Coronary artery (tissue), 2 donors: Measurements from ENCODE around the gene GRM5.
"Not testable (repeated sequence)": the region's sequence is repeated elsewhere in the genome, so short reads cannot be mapped to it uniquely, and the experiment has no call there.

Experiments used
- DNase-seq: peaks from one replicate; pipeline ENCODE4 v3.0.0-alpha.2; 2017; ENCODE audit warnings: low spot score
- H3K27ac ChIP-seq, 2 donors: fragments of 200-600 bp; sonication (generic); one replicate each; pipeline ENCODE4 v1.5.1; 2016 to 2019
- H3K4me3 ChIP-seq: fragments of 200-600 bp; sonication (generic); 2 replicates; pipeline ENCODE4 v1.5.1; 2016; ENCODE audit warnings: mild to moderate bottlenecking, moderate library complexity
- TF ChIP-seq, protein P1 (sequence below): fragments of 200-600 bp; sonication (generic); IDR thresholded peaks from one replicate; pipeline ENCODE4 v1.5.1; 2019; ENCODE audit warnings: antibody characterized with exemption

Gene GRM5

GRCh38 chr11:88972210-88972609, 93.6 kb downstream of the GRM5 start:
- H3K4me3 ChIP-seq: no peak overlapping the region
- H3K27ac ChIP-seq: no peak overlapping the region
- TF ChIP-seq, protein P1, sequence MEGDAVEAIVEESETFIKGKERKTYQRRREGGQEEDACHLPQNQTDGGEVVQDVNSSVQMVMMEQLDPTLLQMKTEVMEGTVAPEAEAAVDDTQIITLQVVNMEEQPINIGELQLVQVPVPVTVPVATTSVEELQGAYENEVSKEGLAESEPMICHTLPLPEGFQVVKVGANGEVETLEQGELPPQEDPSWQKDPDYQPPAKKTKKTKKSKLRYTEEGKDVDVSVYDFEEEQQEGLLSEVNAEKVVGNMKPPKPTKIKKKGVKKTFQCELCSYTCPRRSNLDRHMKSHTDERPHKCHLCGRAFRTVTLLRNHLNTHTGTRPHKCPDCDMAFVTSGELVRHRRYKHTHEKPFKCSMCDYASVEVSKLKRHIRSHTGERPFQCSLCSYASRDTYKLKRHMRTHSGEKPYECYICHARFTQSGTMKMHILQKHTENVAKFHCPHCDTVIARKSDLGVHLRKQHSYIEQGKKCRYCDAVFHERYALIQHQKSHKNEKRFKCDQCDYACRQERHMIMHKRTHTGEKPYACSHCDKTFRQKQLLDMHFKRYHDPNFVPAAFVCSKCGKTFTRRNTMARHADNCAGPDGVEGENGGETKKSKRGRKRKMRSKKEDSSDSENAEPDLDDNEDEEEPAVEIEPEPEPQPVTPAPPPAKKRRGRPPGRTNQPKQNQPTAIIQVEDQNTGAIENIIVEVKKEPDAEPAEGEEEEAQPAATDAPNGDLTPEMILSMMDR: no peak
- no peak for DNase-seq

DNA sequence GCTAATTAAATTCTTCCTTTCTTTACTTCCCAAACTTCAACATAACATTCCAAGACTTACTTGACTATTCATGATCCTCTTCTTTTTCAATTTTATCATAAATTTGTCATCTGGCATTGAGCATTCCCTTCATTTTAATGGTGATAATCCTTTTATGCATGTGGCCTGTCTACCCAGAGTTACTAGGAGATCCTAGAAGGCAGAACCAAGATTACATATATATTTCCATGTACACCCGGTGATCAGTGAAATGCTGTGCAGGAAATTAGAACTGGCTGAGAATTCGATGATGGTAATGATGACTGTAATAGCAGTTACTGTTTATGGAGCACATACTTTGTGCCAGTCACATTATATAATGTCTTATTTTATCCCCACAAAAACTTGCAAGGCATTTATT, 104.2 kb downstream of the GRM5 start:
- H3K4me3 ChIP-seq, H3K27ac ChIP-seq, DNase-seq: not testable (repeated sequence)

- H3K4me3 ChIP-seq, H3K27ac ChIP-seq, DNase-seq: not testable (repeated sequence)
Measured at GRCh38 chr11:88959857-88960256, 105.9 kb downstream of the GRM5 start.

DNA sequence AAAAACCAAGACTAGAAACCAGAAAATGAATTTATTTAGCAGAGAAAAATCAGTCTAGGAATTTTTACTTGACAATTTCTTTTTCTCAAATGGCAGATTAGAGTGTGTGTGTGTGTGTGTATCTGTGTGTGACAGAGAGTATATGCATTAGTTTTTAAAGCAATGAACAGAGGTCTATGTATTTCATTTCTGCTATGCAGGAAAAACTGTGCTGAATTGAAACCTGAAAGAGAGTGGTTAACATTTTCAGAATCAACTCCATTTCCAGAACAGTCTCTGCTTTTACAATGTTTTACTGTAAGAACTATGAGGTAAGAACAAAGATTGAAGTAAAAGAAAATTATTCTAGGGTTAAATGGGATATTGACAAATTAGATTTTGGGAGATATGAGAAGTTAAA, 114.8 kb downstream of the GRM5 start:
- TF ChIP-seq, protein P1: no peak
- no peak for DNase-seq
- H3K27ac ChIP-seq: no peak overlapping the region
- no peak overlapping the region for H3K4me3 ChIP-seq

GRCh38 chr11:88948908-88949307, 116.9 kb downstream of the GRM5 start:
- not testable (repeated sequence) for H3K4me3 ChIP-seq, H3K27ac ChIP-seq, DNase-seq

DNA sequence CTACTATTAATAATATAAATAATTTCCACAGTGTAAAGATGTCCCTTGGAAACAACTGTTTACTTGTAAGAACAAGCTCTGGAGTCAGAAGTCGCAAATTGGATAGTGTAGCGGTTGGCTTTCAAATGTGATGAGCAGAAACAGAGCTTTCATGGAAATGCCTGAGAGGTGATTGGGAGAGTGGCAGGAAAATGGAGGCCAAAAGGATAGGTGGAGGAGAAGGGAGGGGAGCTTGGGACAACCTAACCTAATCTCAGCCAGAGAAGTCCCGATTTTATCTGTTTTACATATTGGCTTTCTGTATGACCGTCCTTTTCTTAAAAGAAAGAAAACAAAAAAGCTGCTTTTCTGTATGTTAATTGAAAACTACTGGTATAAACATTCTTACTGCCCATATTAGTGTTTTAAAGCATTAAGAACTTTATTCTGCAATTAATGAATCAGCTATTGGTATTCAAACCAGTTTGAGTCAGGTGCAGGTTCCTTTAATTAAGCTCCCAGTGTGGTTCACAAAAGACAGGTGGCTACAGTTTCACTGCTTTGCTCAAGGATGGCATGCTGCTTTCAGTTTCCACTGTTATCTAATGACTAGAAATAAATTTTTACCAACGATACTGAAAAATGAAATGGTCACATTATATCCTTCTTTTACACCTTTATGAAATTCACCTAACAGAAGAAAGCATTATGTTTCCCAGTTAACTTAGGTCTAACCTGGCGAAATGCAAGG, 117.8 kb downstream of the GRM5 start:
- not testable (repeated sequence) for H3K4me3 ChIP-seq, DNase-seq, H3K27ac ChIP-seq

DNA sequence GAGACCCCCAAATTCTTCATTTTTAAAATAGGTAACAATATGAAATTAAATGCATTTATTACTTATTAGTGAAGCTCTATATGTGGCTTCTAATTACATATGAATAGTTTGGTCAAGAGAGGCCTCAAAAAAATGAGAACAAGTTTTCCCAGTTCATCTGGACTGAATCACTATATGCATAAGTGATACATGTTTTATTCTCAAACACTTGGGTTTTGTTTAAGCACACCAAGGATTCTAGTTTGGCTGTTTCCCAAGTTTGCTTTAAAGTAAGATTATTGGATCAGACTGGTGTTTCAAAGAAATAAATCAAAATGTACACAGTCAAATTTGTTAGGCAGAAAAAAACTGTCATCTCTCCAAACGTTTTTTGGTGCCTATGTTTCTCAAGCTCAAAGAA, 136.1 kb downstream of the GRM5 start:
- not testable (repeated sequence) for DNase-seq, H3K27ac ChIP-seq, H3K4me3 ChIP-seq

- H3K4me3 ChIP-seq, DNase-seq, H3K27ac ChIP-seq: not testable (repeated sequence)
Measured at GRCh38 chr11:88917065-88917464, 148.7 kb downstream of the GRM5 start.

DNA sequence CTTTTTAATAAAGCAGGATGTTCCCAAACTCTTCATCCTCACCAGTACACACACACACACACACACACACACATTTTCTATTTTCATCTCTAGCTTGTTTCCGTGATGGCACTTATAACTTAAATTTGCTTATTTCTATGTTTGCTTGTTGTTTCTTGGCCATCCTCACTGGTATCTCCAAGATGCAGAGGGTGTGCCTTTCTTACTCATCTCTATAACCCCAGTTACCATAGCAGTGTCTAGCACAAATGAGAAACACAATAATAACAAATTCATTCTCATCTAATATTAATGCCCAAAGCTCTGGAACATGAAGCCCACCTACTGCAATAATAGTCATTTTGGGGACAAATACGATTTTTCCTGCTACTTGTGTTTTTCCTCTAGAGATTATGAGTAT, 156.3 kb downstream of the GRM5 start:
- Histone ChIP-seq H3K27ac (no peak overlapping the region), H3K4me3 (no peak overlapping the region)
- TF ChIP-seq, protein P1: no peak
- DNase-seq: no peak

- not testable (repeated sequence) for H3K27ac ChIP-seq, H3K4me3 ChIP-seq, DNase-seq
Measured at GRCh38 chr11:88901436-88901835, 164.3 kb downstream of the GRM5 start.

DNA sequence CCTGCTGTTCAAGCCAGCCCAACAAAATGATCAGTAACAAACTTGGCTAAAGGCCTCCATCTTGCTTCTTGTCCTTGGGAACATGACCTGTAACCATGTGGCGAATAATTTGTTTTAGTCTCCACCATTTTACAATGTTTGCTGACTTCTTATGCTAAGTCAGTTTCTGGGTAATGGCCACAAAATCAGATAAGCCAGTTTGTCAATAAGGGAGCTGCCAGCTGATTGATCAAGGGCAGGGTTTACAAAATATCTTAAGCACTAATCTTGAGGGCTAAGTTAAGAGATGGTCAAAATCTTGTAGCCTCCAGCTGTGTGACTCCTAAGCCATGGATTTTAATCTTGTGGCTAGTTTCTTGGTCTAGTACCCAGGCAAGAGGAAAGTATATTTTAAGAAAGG, 176.9 kb downstream of the GRM5 start:
- not testable (repeated sequence) for H3K4me3 ChIP-seq, H3K27ac ChIP-seq, DNase-seq

- TF ChIP-seq, protein P1: no peak
- no peak overlapping the region for H3K27ac ChIP-seq
Measured at GRCh38 chr11:88886796-88887195, 179.0 kb downstream of the GRM5 start.

DNA sequence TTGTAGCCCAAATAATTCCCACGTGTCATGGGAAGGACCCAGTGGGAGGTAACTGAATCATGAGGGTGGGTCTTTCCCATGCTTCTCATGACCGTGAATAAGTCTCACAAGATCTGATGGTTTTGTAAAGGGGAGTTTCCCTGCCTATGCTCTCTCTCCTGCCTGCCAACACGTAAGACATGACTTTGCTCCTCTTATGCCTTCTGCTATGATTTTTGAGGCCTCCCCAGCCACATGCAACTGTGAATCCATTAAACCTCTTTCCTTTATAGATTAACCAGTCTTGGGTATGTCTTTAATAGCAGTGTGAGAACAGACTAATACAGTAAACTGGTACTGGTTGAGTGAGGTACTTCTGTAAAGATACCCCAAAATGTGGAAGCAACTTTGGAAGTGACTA, 183.0 kb downstream of the GRM5 start:
- H3K27ac ChIP-seq, H3K4me3 ChIP-seq: not testable (repeated sequence)

More at GRCh38 chr11:88886796-88887195, 179.0 kb downstream of the GRM5 start:
- no peak overlapping the region for H3K4me3 ChIP-seq
- no peak for DNase-seq

More for the DNA sequence above, 183.0 kb downstream of the GRM5 start:
- not testable (repeated sequence) for DNase-seq
